ENCODE measurements around the gene TIMM17A. TPM values are rescaled to one million over a fixed set of nuclear protein-coding genes. Genes with fewer than 3 reads are reported as not detected.
"Not testable (repeated sequence)": the region's sequence is repeated elsewhere in the genome, so short reads cannot be mapped to it uniquely, and the experiment has no call there.

Gene TIMM17A
- total RNA-seq, 4 donors from 2014 or later = 37.8 to 40.9 (median 38.5) TPM

GRCh38 chr1:201949491-201949890 lies 5.8 kb upstream of the TIMM17A start:
- H3K4me1 ChIP-seq = peaks cover 0 to 23% (median 0%) of the 10 kb centered on the region in 3 donors
- H3K4me3 ChIP-seq = no peak overlapping the region
- no peaks in the 10 kb centered on the region for H3K9me3 ChIP-seq
- ATAC-seq = no peak
- H3K27me3 ChIP-seq = no peaks in the 10 kb centered on the region
- TF ChIP-seq EP300 (IDR thresholded peaks at IDR 0.05) (no peak), POLR2A (IDR thresholded peaks at IDR 0.05) (no peak), POLR2AphosphoS5 (IDR thresholded peaks at IDR 0.05) (no peak)
- TF ChIP-seq, protein P1, sequence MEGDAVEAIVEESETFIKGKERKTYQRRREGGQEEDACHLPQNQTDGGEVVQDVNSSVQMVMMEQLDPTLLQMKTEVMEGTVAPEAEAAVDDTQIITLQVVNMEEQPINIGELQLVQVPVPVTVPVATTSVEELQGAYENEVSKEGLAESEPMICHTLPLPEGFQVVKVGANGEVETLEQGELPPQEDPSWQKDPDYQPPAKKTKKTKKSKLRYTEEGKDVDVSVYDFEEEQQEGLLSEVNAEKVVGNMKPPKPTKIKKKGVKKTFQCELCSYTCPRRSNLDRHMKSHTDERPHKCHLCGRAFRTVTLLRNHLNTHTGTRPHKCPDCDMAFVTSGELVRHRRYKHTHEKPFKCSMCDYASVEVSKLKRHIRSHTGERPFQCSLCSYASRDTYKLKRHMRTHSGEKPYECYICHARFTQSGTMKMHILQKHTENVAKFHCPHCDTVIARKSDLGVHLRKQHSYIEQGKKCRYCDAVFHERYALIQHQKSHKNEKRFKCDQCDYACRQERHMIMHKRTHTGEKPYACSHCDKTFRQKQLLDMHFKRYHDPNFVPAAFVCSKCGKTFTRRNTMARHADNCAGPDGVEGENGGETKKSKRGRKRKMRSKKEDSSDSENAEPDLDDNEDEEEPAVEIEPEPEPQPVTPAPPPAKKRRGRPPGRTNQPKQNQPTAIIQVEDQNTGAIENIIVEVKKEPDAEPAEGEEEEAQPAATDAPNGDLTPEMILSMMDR (IDR thresholded peaks at IDR 0.05) = no peak
- peak overlapping the region in 3 of 4 donors; percentile 25 to 62 (median 40) for H3K27ac ChIP-seq
- H3K36me3 ChIP-seq = no peaks in the 10 kb centered on the region

DNA sequence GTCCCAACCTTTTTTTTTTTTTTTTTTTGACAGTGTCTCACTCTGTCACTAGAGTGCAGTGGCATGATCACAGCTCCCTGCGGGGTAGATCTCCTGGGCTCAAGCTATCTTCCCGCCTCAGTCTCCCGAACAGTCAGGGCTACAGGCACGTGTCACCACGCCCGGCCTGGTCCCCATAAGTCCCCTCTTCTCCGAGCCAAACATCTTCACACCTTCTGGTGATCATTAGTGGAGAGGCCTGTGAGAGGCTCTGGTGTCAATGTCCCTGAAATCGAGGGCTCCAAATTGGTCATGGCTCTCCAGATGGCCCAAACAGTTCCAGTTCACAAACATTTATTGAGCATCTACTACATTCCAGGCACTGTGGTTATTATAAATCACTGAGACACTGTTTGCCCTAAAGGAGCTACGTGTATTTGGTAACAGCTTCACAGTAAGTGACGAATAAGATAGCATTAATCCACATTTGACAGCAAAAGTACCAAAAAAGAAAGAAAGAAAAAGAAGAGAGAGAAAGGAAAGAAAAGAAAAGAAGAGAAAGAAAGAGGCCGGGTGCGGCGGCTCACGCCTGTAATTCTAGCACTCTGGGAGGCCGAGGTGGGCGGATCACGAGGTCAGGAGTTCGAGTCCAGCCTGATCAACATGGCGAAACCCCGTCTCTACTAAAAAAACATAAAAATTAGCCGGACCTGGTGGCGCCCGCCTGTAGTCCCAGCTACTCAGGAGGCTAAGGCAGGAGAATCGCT lies 867 bp upstream of the TIMM17A start:
- TF ChIP-seq, protein P1 (IDR thresholded peaks at IDR 0.05) = peak in 1 of 4 experiments; percentile 1
- TF ChIP-seq EP300 (IDR thresholded peaks at IDR 0.05) = no peak
- Histone ChIP-seq H3K4me1 (peaks cover 3 to 30% (median 6%) of the 10 kb centered on the region in 3 donors), H3K9me3 (no peaks in the 10 kb centered on the region), H3K27ac (peak overlapping the region; percentile 73 to 89 (median 88)), H3K27me3 (no peaks in the 10 kb centered on the region), H3K36me3 (peaks cover 0 to 24% of the 10 kb centered on the region in 2 donors), H3K4me3 (peak overlapping the region; percentile 50 to 86)
- ATAC-seq = no peak
- WGBS, 2 donors (ENCODE audit: low coverage in 1 of 2) = 30 to 54% methylated on average over 14 to 16 of the region's 24 CpGs

DNA sequence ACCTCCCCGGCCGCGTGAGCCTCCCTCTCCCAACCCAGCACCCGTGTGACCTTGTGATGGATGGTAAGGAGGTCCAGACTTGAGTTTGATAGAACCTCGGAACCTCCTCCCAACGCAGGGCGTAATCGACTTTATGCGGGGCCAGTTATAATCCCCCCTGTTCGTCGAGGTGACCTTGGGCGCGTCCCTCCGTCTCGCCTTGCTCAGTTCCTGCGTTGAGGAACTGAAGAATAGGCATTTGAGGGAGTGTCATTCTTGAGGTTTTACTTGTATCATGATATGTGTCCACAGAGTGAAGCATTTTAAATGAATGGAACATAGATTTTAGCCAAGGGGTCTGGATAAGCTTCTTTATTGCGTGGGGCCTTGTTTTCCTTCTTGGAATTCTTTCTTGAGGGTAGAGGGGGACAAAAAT lies 433 bp downstream of the TIMM17A start:
- peaks cover 3 to 30% (median 6%) of the 10 kb centered on the region in 3 donors for H3K4me1 ChIP-seq
- peak; percentile 35 for ATAC-seq
- H3K4me3 ChIP-seq = peak overlapping the region; percentile 50 to 86
- H3K27me3 ChIP-seq = no peaks in the 10 kb centered on the region
- no peak for TF ChIP-seq POLR2A (IDR thresholded peaks at IDR 0.05)
- TF ChIP-seq EP300 (IDR thresholded peaks at IDR 0.05) = no peak
- TF ChIP-seq POLR2AphosphoS5 (IDR thresholded peaks at IDR 0.05) = no peak
- WGBS, 2 donors (ENCODE audit: low coverage in 1 of 2) = 0% methylated on average over 1 of the region's 17 CpGs
- H3K27ac ChIP-seq = peak overlapping the region; percentile 45 to 89 (median 88)
- no peaks in the 10 kb centered on the region for H3K9me3 ChIP-seq
- peaks cover 0 to 37% of the 10 kb centered on the region in 2 donors for H3K36me3 ChIP-seq

DNA sequence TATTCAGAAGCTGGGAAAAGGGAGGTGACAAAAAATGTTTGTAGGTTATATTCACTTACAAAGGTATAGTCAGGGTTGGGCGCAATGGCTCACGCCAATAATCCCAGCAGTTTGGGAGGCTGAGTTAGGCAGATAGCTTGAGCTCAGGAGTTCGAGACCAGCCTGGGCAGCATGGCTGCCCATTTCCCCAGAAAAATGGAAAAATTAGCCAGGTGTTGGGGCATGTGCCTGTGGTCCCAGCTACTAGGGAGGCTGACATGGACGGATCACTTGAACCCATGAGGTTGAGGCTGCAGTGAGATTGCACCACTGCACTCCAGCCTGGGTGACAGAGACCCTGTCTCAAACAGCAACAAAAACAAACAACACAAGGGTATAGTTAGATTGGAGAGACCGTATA lies 3.0 kb downstream of the TIMM17A start:
- peaks cover 0 to 63% of the 10 kb centered on the region in 2 donors for H3K36me3 ChIP-seq
- no peaks in the 10 kb centered on the region for H3K27me3 ChIP-seq
- H3K9me3 ChIP-seq = no peaks in the 10 kb centered on the region
- TF ChIP-seq POLR2A (IDR thresholded peaks at IDR 0.05) (no peak), POLR2AphosphoS5 (IDR thresholded peaks at IDR 0.05) (no peak), EP300 (IDR thresholded peaks at IDR 0.05) (no peak)
- TF ChIP-seq, protein P1 (IDR thresholded peaks at IDR 0.05) = no peak
- no peak for ATAC-seq
- 63 to 72% methylated on average over 4 to 5 of the region's 5 CpGs for WGBS, 2 donors (ENCODE audit: low coverage in 1 of 2)
- no peak overlapping the region for H3K27ac ChIP-seq
- peaks cover 3 to 30% (median 6%) of the 10 kb centered on the region in 3 donors for H3K4me1 ChIP-seq
- no peak overlapping the region for H3K4me3 ChIP-seq

DNA sequence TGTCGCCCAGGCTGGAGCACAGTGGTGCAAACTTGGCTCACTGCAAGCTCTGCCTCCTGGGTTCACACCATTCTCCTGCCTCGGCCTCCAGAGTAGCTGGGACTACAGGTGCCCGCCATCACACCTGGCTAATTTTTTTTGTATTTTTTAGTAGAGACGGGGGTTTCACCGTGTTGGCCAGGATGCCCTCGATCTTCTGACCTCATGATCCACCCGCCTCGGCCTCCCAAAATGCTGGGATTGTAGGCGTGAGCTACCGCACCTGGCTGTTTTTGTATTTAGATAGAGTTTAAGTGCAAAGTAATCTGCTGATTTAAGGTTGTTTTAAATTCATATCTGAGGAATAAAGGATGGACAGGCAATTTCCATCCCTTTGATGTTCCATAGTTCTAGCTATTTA lies 7.1 kb downstream of the TIMM17A start:
- H3K9me3 ChIP-seq, H3K4me1 ChIP-seq, H3K27me3 ChIP-seq, ATAC-seq, H3K4me3 ChIP-seq, H3K27ac ChIP-seq: not testable (repeated sequence)
- 60 to 84% methylated on average over 2 to 10 of the region's 10 CpGs for WGBS, 2 donors (ENCODE audit: low coverage in 1 of 2)
- peaks cover 0 to 94% of the 10 kb centered on the region in 2 donors for H3K36me3 ChIP-seq

DNA sequence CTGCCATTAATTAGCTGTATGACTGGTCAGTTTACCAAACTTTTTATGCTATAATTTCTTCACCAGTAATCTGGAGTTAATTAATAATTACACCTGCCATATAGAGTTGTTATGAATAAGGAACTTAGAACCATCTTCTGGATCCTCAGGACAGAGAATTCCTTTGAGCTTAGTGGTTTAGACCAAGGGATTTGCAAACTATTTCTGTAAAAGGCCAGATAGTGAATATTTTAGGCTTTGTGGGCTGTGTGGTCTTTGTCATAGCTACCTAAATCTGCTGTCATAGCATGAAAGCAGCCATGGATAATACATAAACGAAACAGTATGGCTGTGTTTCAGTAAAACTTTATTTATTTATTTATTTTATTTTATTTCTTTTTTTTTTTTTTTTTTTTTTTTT lies 9.0 kb downstream of the TIMM17A start:
- TF ChIP-seq POLR2A (IDR thresholded peaks at IDR 0.05) = no peak
- no peak for TF ChIP-seq EP300 (IDR thresholded peaks at IDR 0.05)
- TF ChIP-seq, protein P1 (IDR thresholded peaks at IDR 0.05) = no peak
- no peak for TF ChIP-seq POLR2AphosphoS5 (IDR thresholded peaks at IDR 0.05)
- H3K4me3 ChIP-seq = no peak overlapping the region
- no peaks in the 10 kb centered on the region for H3K27me3 ChIP-seq
- ATAC-seq = no peak
- H3K4me1 ChIP-seq = no peaks in the 10 kb centered on the region
- no peak overlapping the region for H3K27ac ChIP-seq
- H3K9me3 ChIP-seq = no peaks in the 10 kb centered on the region
- 46 to 100% methylated on average over 1 of the region's 1 CpG for WGBS, 2 donors (ENCODE audit: low coverage in 1 of 2)
- peaks cover 0 to 94% of the 10 kb centered on the region in 2 donors for H3K36me3 ChIP-seq
